ENCODE measurements around the gene UFC1. TPM values are rescaled to one million over a fixed set of nuclear protein-coding genes. Genes with fewer than 3 reads are reported as not detected.
A peak's percentile ranks its signal among the peaks of the same experiment; 100 is the strongest.

UFC1 gene
- total and polyA plus RNA-seq, 2 of the 13 experiments (the other 11 are each of a cell fraction or from before 2014, with no cell fraction given) = 72.8 to 85.2 TPM

DNA sequence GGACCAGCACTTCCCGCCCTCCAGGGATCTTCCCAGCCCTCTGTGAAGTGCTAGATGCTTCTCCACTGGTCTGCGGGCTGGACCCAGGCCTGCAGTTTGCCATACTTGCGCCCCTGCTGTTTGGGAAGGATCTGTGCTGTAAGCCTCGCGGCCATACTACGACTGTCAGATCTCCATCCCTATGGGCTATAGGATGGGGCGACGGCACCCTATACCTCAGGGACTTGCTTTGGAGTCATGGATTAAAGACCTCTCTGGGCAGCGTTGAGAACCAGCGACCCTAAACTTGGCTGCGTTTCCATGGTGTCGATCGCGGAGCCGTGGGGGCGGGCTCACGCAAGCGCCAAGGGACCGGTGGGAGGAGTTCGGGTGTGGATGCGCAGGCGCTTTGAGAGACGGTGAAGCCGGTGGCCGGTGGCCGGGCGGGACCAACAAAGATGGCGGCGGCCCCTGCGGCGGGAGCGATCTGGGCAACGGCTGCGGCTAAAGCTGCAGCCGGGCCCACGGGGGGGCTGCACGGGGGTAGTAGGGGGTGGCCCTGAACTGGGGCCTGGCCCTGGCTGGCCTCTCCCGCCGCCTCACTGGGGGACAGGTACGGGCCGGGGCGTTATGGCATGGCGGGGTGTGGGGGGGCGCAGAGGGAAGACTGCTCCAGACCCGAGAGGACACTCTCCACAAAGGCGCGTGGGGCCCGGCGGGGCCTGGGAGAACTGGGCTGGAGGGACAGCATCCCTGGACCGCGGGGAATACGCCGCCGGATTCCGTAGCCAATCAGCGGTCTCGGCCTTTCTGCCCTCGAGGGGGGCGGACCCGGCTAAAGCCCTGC lies 5.5 kb downstream of the UFC1 start, which contains the start of gene USP21 (continued):
- TF ChIP-seq ZSCAN21 (CRISPR knock-in tag; IDR thresholded peaks at IDR 0.05; ENCODE audit: borderline replicate concordance) = no peak; the same call in 1 of the 2 replicates
- TF ChIP-seq ZNF333 (CRISPR knock-in tag; IDR thresholded peaks at IDR 0.05; ENCODE audit: borderline replicate concordance) = no peak
- no peak for TF ChIP-seq SMAD3 (CRISPR knock-in tag; IDR thresholded peaks at IDR 0.05)
- TF ChIP-seq ZNF776 (CRISPR knock-in tag; IDR thresholded peaks at IDR 0.05) = 0 out of 2 replicates have a peak, but pooled peaks have one; percentile 36
- no peak for TF ChIP-seq AHR (CRISPR knock-in tag; IDR thresholded peaks at IDR 0.05)
- TF ChIP-seq CREB3 (CRISPR knock-in tag; IDR thresholded peaks at IDR 0.05) = no peak
- TF ChIP-seq ZNF264 (CRISPR knock-in tag; IDR thresholded peaks at IDR 0.05) = no peak
- no peak for TF ChIP-seq MAFF (IDR thresholded peaks at IDR 0.05; ENCODE audit: low read depth, low read length)
- TF ChIP-seq THAP11 (CRISPR knock-in tag; IDR thresholded peaks at IDR 0.05) = peak; percentile 78
- no peak for TF ChIP-seq ZNF503 (CRISPR knock-in tag; IDR thresholded peaks at IDR 0.05)
- no peak for TF ChIP-seq RFX5 (IDR thresholded peaks at IDR 0.05; ENCODE audit: low read depth, low read length)
- peak; percentile 77; the same call in 1 of the 2 replicates for TF ChIP-seq ZNF563 (CRISPR knock-in tag; IDR thresholded peaks at IDR 0.05)
- TF ChIP-seq BCL3 (CRISPR knock-in tag; IDR thresholded peaks at IDR 0.05) = 0 out of 2 replicates have a peak, but pooled peaks have one; percentile 49
- TF ChIP-seq ZBTB21 (CRISPR knock-in tag; IDR thresholded peaks at IDR 0.05) = no peak
- no peak for TF ChIP-seq PCBP2 (optimal IDR thresholded peaks at IDR 0.05; ENCODE audit: low read depth, low read length, poor library complexity, severe bottlenecking)
- 0 out of 2 replicates have a peak, but pooled peaks have one; percentile 3 for TF ChIP-seq FOSL2 (CRISPR knock-in tag; IDR thresholded peaks at IDR 0.05)
- TF ChIP-seq ZFY (CRISPR knock-in tag; IDR thresholded peaks at IDR 0.05) = peak; percentile 47; the same call in 1 of the 2 replicates
- no peak for TF ChIP-seq TOE1 (CRISPR knock-in tag; IDR thresholded peaks at IDR 0.05)
- no peak for TF ChIP-seq NFATC3 (CRISPR knock-in tag; IDR thresholded peaks at IDR 0.05)
- TF ChIP-seq AGO2 (optimal IDR thresholded peaks at IDR 0.05; ENCODE audit: low read depth, low read length) = peak; percentile 90
- TF ChIP-seq NFKB2 (CRISPR knock-in tag; IDR thresholded peaks at IDR 0.05; ENCODE audit: borderline replicate concordance) = peak; percentile 40; the same call in 1 of the 2 replicates
- no peak for TF ChIP-seq ZNF704 (CRISPR knock-in tag; IDR thresholded peaks at IDR 0.05; ENCODE audit: borderline replicate concordance)
- TF ChIP-seq NR2F1 (CRISPR knock-in tag; IDR thresholded peaks at IDR 0.05) = 0 out of 4 replicates have a peak, but pooled peaks of 1 of the 2 experiments have one; percentile 26

Measured in HepG2 (cell line).